Gastroesophageal sphincter (tissue), 3 donors: Measurements from ENCODE around the gene KRT85.

Source experiments
- EP300 ChIP-seq: sonication (generic); formaldehyde crosslinking; IDR thresholded peaks from one replicate; pipeline ENCODE4 v1.6.1; 2017; ENCODE audit warnings: antibody characterized with exemption, mild to moderate bottlenecking
- POLR2A ChIP-seq, 2 donors: fragments of 450-650 bp; IDR thresholded peaks; one replicate each; pipeline ENCODE4 v1.6.1; 2017; ENCODE audit warnings: antibody characterized with exemption in 2 of 2, mild to moderate bottlenecking in 2 of 2, moderate library complexity in 1 of 2
- POLR2AphosphoS5 ChIP-seq: sonication (generic); formaldehyde crosslinking; IDR thresholded peaks from one replicate; pipeline ENCODE4 v1.6.1; 2017; ENCODE audit warnings: antibody characterized with exemption
- TF ChIP-seq, protein P1 (sequence below), 4 experiments: fragments of 200-600 bp in 2 of 4; fragments of 450-650 bp in 2 of 4; sonication (generic) in 1 of 4; IDR thresholded peaks; one replicate each; pipeline ENCODE4 v1.5.1; 2017 to 2019; ENCODE audit warnings: antibody characterized with exemption in 4 of 4, mild to moderate bottlenecking in 2 of 4, moderate library complexity in 2 of 4

DNA sequence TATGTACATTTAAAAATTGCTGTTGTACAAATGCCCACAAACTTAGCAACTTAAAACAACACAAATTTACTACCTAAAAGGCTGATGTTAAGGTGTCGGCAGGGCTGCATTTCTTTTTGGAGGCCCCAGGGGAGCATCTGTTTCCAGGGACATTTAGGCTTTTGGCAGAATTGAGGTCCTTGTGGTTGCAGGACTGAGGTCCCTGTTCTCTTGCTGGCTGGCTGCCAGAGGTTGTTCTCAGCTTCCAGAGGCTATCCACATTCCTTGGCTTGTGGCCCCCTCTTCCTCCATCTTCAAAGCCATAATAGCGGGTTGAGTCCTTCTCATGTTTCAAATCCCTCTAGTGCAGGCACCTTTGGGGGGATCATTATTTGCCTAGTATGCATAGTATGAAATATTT lies 23.7 kb downstream of the KRT85 start:
- TF ChIP-seq, protein P1, sequence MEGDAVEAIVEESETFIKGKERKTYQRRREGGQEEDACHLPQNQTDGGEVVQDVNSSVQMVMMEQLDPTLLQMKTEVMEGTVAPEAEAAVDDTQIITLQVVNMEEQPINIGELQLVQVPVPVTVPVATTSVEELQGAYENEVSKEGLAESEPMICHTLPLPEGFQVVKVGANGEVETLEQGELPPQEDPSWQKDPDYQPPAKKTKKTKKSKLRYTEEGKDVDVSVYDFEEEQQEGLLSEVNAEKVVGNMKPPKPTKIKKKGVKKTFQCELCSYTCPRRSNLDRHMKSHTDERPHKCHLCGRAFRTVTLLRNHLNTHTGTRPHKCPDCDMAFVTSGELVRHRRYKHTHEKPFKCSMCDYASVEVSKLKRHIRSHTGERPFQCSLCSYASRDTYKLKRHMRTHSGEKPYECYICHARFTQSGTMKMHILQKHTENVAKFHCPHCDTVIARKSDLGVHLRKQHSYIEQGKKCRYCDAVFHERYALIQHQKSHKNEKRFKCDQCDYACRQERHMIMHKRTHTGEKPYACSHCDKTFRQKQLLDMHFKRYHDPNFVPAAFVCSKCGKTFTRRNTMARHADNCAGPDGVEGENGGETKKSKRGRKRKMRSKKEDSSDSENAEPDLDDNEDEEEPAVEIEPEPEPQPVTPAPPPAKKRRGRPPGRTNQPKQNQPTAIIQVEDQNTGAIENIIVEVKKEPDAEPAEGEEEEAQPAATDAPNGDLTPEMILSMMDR (IDR thresholded peaks at IDR 0.05) = no peak
- TF ChIP-seq POLR2A (IDR thresholded peaks at IDR 0.05) = no peak
- no peak for TF ChIP-seq POLR2AphosphoS5
- TF ChIP-seq EP300 = no peak
